NCI-H526 (cell line): ENCODE results near the gene PRKG1.
A peak's percentile ranks its signal among the peaks of the same experiment; 100 is the strongest.
"Not testable (repeated sequence)": the region's sequence is repeated elsewhere in the genome, so short reads cannot be mapped to it uniquely, and the experiment has no call there.

Experiments
- DNase-seq, 2 experiments: peaks; one replicate each; lab custom pipeline; 2025; lab: John Stamatoyannopoulos, UW

Gene PRKG1

GRCh38 chr10:51700228-51700817 lies 626.0 kb downstream of the PRKG1 start:
- peak; percentile 0 to 1 for DNase-seq

- DNase-seq: no peak
Measured at GRCh38 chr10:51705774-51706173, 631.5 kb downstream of the PRKG1 start.

- no peak for DNase-seq
Measured at GRCh38 chr10:51706225-51706624, 631.9 kb downstream of the PRKG1 start.

GRCh38 chr10:51707392-51707791 lies 633.1 kb downstream of the PRKG1 start:
- no peak for DNase-seq

GRCh38 chr10:51707821-51708424 lies 633.6 kb downstream of the PRKG1 start:
- no peak for DNase-seq

GRCh38 chr10:51708609-51709008 lies 634.3 kb downstream of the PRKG1 start:
- DNase-seq: no peak

- DNase-seq: no peak
Measured at GRCh38 chr10:51709324-51709972, 635.2 kb downstream of the PRKG1 start.

GRCh38 chr10:51711519-51711891 lies 637.2 kb downstream of the PRKG1 start:
- DNase-seq: no peak

- no peak for DNase-seq
Measured at GRCh38 chr10:51716981-51717380, 642.7 kb downstream of the PRKG1 start.

- DNase-seq: no peak
Measured at GRCh38 chr10:51718804-51719291, 644.6 kb downstream of the PRKG1 start.

GRCh38 chr10:51724038-51724437 lies 649.8 kb downstream of the PRKG1 start:
- no peak for DNase-seq

GRCh38 chr10:51729822-51730555 lies 655.7 kb downstream of the PRKG1 start:
- DNase-seq: no peak

- no peak for DNase-seq
Measured at GRCh38 chr10:51733057-51733456, 658.8 kb downstream of the PRKG1 start.

GRCh38 chr10:51743146-51743545 lies 668.9 kb downstream of the PRKG1 start:
- DNase-seq: no peak

- DNase-seq: no peak
Measured at GRCh38 chr10:51744235-51745000, 670.1 kb downstream of the PRKG1 start.

- DNase-seq: no peak
Measured at GRCh38 chr10:51745397-51745796, 671.1 kb downstream of the PRKG1 start.

GRCh38 chr10:51747216-51747615 lies 672.9 kb downstream of the PRKG1 start:
- DNase-seq: no peak

- no peak for DNase-seq
Measured at GRCh38 chr10:51748959-51749358, 674.7 kb downstream of the PRKG1 start.

- DNase-seq: no peak
Measured at GRCh38 chr10:51758366-51758765, 684.1 kb downstream of the PRKG1 start.

- DNase-seq: not testable (repeated sequence)
Measured at GRCh38 chr10:51758838-51759237, 684.6 kb downstream of the PRKG1 start.

GRCh38 chr10:51759896-51760534 lies 685.7 kb downstream of the PRKG1 start:
- DNase-seq: no peak
